SK-N-MC (cell line): ENCODE data around the gene C1orf167.

ENCODE experiments used
- EZH2 ChIP-seq: fragments of 200-600 bp; sonication (generic); IDR thresholded peaks from one replicate; pipeline ENCODE4 v1.6.1; 2017; ENCODE audit warnings: antibody characterized with exemption
- POLR2AphosphoS5 ChIP-seq: IDR thresholded peaks from 2 replicates; pipeline ENCODE4 v1.6.1; 2012; ENCODE audit warnings: mild to moderate bottlenecking, low read depth, low read length, borderline replicate concordance

GRCh38 chr1:11784993-11785769, 23.2 kb downstream of the C1orf167 start:
- TF ChIP-seq EZH2 (no peak), POLR2AphosphoS5 (no peak)
